Endothelial cell of umbilical vein (primary cell): ENCODE data around the gene MAPRE2.

Experiments
- CTCF ChIP-seq, 2 donors: IDR thresholded peaks; 1 replicate in 1 of 2; 2 replicates in 1 of 2; pipeline ENCODE4 v1.5.1; 2011; ENCODE audit warnings: low read length in 2 of 2, mild to moderate bottlenecking in 2 of 2, moderate library complexity in 2 of 2, control low read depth in 1 of 2, inconsistent platforms in 1 of 2, low read depth in 1 of 2; ENCODE audit not compliant: insufficient read depth in 1 of 2; ENCODE audit errors: extremely low read depth in 1 of 2
- POLR2A ChIP-seq: IDR thresholded peaks from 2 replicates; pipeline ENCODE4 v1.6.1; 2012; ENCODE audit warnings: low read depth, mild to moderate bottlenecking, control low read depth, low read length

DNA sequence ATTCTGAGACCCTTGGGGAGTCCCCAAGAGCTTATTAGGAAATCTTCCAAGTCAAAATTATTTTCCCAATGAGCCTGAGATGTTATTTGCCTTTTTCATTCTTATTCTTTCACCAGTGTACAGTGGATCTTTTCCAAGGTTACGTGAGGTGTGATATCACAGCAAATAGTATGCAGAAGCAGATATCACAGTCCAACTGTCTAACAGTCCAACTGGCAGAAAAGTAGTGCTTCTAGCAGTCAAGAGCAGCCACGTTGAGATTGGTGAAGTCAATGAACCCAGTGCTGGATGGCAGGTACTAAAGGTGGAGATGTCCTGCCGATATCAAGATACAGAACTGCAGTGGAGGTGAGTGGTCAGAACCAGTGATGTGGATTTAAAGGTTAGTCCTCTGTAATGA lies 120.7 kb downstream of the MAPRE2 start:
- TF ChIP-seq CTCF (IDR thresholded peaks at IDR 0.05; ENCODE audit: extremely low read depth in 1 of 2, insufficient read depth in 1 of 2, low read depth in 1 of 2, low read length in 2 of 2) (no peak), POLR2A (no peak)
